Lung (tissue), 12 donors: Measurements from ENCODE around the gene PLA2G15. TPM values are rescaled to one million over a fixed set of nuclear protein-coding genes. Genes with fewer than 3 reads are reported as not detected.
A peak's percentile ranks its signal among the peaks of the same experiment; 100 is the strongest.

Experiments used
- ATAC-seq: fragments of 200-7000 bp; cut with Tn5 transposase; one replicate; pipeline ENCODE4 v1.9.1; 2020; ENCODE audit warnings: moderate number of reproducible peaks; ENCODE audit not compliant: insufficient read depth, low FRiP score
- DNase-seq, 3 donors: peaks; one replicate each; pipeline ENCODE4 v3.0.0-alpha.2; 2013 to 2017
- H3K27ac ChIP-seq, 2 donors: one replicate each; pipeline ENCODE4 v1.5.1; 2013; ENCODE audit warnings: mild to moderate bottlenecking in 2 of 2, moderate library complexity in 2 of 2, control low read depth in 1 of 2, inconsistent platforms in 1 of 2, low read depth in 1 of 2, low read length in 1 of 2
- H3K27me3 ChIP-seq, 3 donors: one replicate each; pipeline ENCODE4 v1.5.1; 2013; ENCODE audit warnings: low read length in 2 of 3; ENCODE audit not compliant: control insufficient read depth in 3 of 3, insufficient read depth in 3 of 3
- H3K36me3 ChIP-seq, 4 donors: one replicate each; pipeline ENCODE4 v1.5.1; 2013; ENCODE audit warnings: low read length in 4 of 4, mild to moderate bottlenecking in 1 of 4, moderate library complexity in 1 of 4; ENCODE audit not compliant: control insufficient read depth in 4 of 4, insufficient read depth in 4 of 4
- H3K4me1 ChIP-seq, 5 donors: one replicate each; pipeline ENCODE4 v1.5.1; 2013; ENCODE audit warnings: low read length in 5 of 5, mild to moderate bottlenecking in 2 of 5, moderate library complexity in 1 of 5; ENCODE audit not compliant: control insufficient read depth in 5 of 5, insufficient read depth in 5 of 5
- H3K4me3 ChIP-seq: one replicate; pipeline ENCODE4 v1.5.1; 2013; ENCODE audit warnings: mild to moderate bottlenecking, control low read depth, moderate library complexity
- H3K9ac ChIP-seq, 2 donors: one replicate each; pipeline ENCODE4 v1.5.1; 2013; ENCODE audit warnings: low read length in 2 of 2, control low read depth in 1 of 2; ENCODE audit not compliant: insufficient read depth in 1 of 2
- H3K9me3 ChIP-seq, 4 donors: one replicate each; pipeline ENCODE4 v1.5.1; 2013; ENCODE audit warnings: low read length in 3 of 4, mild to moderate bottlenecking in 1 of 4, moderate library complexity in 1 of 4; ENCODE audit not compliant: control insufficient read depth in 4 of 4, insufficient read depth in 3 of 4
- WGBS, 2 donors: extraction: QIAGEN DNeasy Blood & Tissue Kit; methylation state at CpG; one replicate each; pipeline ENCODE4 v1.1.7; 2013; 5-methylcytosine and 5-hydroxymethylcytosine counted together
- polyA plus RNA-seq, 2 donors: library from polyadenylated mRNA; stranded (reverse); fragments of 200-250 nt; gene quantifications; one replicate each; pipeline ENCODE4 v1.2.1, GENCODE V29; 2013
- total RNA-seq, 2 donors: library from RNA; depleted of rRNA in 1 of 2; stranded (reverse); fragments of >200 nt in 1 of 2; gene quantifications; one replicate each; pipeline ENCODE4 v1.2.1, GENCODE V29; 2014 to 2021
- TF ChIP-seq, protein P1 (sequence below): IDR thresholded peaks from 2 replicates; pipeline ENCODE4 v1.5.1; 2012; ENCODE audit warnings: mild to moderate bottlenecking; ENCODE audit errors: control extremely low read depth, extremely low read depth
- donor health status: control.
- donor health status: control.
- donor health status: Bipolar disorder and iron deficiency.
- donor health status: healthy.
- donor health status: DM: yes; HTN: yes; CAD: no.

Gene PLA2G15
- total and polyA plus RNA-seq, 4 donors, result 11.0 to 42.4 (median 19.6) TPM

DNA sequence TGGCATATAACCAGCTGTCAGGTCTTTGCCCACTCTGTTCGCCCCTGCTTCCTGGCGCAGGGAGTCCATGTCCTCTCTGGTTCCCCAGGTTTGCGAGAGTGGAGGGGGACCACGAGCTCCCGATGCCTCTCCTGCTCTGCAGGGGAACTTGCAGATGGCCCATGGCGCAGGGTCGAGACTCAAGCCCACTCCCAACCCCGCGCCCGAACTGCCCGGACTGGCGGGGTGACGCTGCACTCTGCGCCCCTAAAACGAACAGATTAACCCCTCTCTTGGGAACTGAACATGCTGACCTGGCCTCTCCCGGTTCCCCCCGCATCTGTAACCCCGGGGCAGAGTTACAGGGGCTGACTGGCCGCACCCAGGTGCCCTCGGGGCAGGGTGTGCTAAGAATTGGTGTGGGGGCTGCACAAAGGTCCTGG lies 681 bp upstream of the PLA2G15 start:
- TF ChIP-seq, protein P1, sequence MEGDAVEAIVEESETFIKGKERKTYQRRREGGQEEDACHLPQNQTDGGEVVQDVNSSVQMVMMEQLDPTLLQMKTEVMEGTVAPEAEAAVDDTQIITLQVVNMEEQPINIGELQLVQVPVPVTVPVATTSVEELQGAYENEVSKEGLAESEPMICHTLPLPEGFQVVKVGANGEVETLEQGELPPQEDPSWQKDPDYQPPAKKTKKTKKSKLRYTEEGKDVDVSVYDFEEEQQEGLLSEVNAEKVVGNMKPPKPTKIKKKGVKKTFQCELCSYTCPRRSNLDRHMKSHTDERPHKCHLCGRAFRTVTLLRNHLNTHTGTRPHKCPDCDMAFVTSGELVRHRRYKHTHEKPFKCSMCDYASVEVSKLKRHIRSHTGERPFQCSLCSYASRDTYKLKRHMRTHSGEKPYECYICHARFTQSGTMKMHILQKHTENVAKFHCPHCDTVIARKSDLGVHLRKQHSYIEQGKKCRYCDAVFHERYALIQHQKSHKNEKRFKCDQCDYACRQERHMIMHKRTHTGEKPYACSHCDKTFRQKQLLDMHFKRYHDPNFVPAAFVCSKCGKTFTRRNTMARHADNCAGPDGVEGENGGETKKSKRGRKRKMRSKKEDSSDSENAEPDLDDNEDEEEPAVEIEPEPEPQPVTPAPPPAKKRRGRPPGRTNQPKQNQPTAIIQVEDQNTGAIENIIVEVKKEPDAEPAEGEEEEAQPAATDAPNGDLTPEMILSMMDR, result no peak
- Histone ChIP-seq H3K4me3 (peak overlapping the region; percentile 69), H3K27me3 (no peaks in the 10 kb centered on the region), H3K9me3 (peaks cover 0 to 2% (median 0%) of the 10 kb centered on the region in 4 donors), H3K4me1 (peaks cover 3 to 19% (median 10%) of the 10 kb centered on the region in 5 donors), H3K9ac (peak overlapping the region in 1 of 2 donors; percentile 71), H3K27ac (peak overlapping the region; percentile 11 to 69), H3K36me3 (peaks cover 0 to 8% (median 0%) of the 10 kb centered on the region in 4 donors)
- DNase-seq (no peak), ATAC-seq (no peak)
- 8% methylated on average over 20 of the region's 20 CpGs for WGBS, 2 donors

DNA sequence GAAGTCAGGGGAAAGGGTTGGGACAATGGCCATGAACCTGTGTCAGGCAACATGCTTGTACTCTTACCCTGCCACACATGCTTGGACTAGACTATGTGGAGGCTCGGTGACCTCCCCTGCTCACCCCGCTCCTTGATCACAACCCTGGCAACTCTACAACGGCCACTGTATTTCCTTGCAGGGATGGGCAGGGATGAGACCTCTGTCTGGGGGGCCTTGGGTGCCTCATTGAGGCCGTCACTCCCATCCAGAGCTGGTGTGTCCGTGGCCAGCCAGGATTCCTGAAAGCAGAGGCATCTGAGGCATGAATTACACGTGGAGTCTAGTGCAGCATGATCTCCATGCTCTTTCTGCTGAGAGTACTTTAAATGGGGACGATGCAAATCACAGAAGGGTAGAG lies 948 bp downstream of the PLA2G15 start:
- 85 to 94% methylated on average over 7 of the region's 7 CpGs for WGBS, 2 donors
- no peak for ATAC-seq
- TF ChIP-seq, protein P1, result no peak
- DNase-seq, result no peak
- H3K27ac ChIP-seq, result peak overlapping the region; percentile 28 to 87
- peaks cover 0 to 11% (median 0%) of the 10 kb centered on the region in 4 donors for H3K36me3 ChIP-seq
- peaks cover 3 to 17% (median 10%) of the 10 kb centered on the region in 5 donors for H3K4me1 ChIP-seq
- H3K9ac ChIP-seq, result no peak overlapping the region
- H3K27me3 ChIP-seq, result no peaks in the 10 kb centered on the region
- peak overlapping the region; percentile 88 for H3K4me3 ChIP-seq
- peaks cover 0 to 2% (median 0%) of the 10 kb centered on the region in 4 donors for H3K9me3 ChIP-seq

DNA sequence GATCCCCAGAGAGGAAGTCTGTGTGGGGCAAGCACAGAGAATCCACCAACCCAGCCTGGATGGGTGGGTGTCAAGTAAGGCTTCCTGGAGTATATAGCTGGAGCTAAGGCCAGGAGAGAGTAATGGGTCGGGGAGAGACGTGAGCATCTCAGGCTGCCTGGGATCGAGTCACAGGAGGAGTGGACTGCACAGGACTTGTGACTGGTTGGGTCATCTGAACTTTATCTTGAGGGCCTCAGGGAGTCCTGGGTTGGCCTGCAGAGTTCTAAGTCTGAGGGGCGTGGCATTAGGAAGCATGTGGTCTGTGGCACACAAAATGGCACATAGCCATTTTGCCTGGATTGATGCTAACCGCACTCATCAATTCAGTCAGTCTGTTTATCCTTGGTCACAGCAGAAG lies 1.5 kb downstream of the PLA2G15 start:
- Histone ChIP-seq H3K27ac (peak overlapping the region; percentile 28 to 87), H3K4me3 (no peak overlapping the region), H3K9me3 (peaks cover 0 to 2% (median 0%) of the 10 kb centered on the region in 4 donors), H3K27me3 (no peaks in the 10 kb centered on the region), H3K4me1 (peaks cover 3 to 17% (median 10%) of the 10 kb centered on the region in 5 donors), H3K36me3 (peaks cover 0 to 11% (median 0%) of the 10 kb centered on the region in 4 donors), H3K9ac (no peak overlapping the region)
- TF ChIP-seq, protein P1, result no peak
- DNase-seq (no peak), ATAC-seq (no peak)
- 84 to 93% methylated on average over 5 of the region's 5 CpGs for WGBS, 2 donors

DNA sequence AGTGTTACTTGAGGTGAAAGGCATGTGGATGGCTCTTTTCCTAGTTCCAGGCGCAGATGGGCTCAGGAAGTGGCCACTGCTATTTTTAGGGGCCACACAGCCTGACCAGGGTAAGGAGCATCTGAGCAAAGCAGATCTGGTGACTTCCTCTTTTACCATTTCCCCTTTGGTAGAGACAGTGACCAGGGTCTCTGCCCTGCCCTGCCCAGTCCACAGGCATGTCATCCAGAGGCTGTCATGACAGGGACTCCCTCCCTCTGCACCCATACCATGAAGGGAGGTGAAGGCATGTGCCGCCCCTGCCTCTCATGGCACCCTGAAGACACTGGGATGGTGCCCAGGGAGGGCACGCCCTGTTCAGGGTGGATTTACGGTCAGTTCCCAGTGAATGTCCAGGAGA lies 2.2 kb downstream of the PLA2G15 start:
- Histone ChIP-seq H3K9me3 (peaks cover 0 to 2% (median 0%) of the 10 kb centered on the region in 4 donors), H3K27me3 (no peaks in the 10 kb centered on the region), H3K9ac (no peak overlapping the region), H3K36me3 (peaks cover 0 to 17% (median 0%) of the 10 kb centered on the region in 4 donors), H3K4me1 (peaks cover 3 to 17% (median 10%) of the 10 kb centered on the region in 5 donors), H3K27ac (peak overlapping the region; percentile 37 to 87), H3K4me3 (no peak overlapping the region)
- DNase-seq, result no peak
- no peak for ATAC-seq
- TF ChIP-seq, protein P1, result no peak
- 78 to 87% methylated on average over 4 of the region's 4 CpGs for WGBS, 2 donors
